ENCODE results near the gene FOXP1.

Gene FOXP1

GRCh38 chr3:71132995-71133730, 450.4 kb downstream of the FOXP1 start:
- FAIRE-seq, result no peak

GRCh38 chr3:71131375-71132314, 451.9 kb downstream of the FOXP1 start:
- FAIRE-seq, result no peak

- FAIRE-seq, result no peak
These were observed 452.8 kb downstream of the FOXP1 start for GRCh38 chr3:71130471-71131374.

DNA sequence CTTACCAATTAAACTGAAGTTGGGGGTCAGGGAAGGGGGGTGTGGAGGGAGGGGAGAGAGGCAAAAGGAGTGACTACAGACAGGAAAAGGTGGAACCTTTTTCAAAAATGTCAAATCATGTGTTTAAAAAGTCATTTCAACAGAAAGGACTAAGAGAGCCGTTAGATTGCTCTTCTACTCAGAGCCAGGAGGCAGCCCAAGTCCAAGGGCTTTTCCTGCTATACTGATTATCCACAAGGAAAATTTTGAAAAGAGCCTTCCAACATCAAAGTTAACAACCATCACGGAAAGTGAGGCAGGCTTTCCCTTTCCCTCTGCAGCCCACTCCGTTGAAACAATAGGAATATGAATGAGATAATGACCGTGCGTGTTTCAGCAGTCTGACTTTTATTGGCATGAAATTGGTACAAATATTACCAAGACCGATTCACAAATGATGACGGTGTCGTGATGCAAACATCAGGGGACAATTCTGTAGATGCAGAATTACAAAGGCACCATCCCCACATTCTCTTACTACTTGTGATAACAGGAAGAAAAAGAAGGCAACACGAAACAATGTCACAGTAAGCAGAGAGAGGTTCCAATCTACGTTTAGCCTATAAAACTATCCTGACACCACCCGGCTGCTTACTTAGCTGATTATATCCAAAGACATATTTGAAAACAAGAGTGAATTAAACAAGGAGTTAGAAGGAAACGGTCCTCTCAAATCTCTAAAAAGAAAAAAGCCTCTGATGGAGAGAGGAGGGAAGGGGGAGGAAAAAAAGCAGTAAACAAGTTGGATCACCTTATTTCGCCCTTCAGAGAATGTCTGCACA, 453.7 kb downstream of the FOXP1 start:
- FAIRE-seq, result no peak

GRCh38 chr3:71128961-71129360, 454.6 kb downstream of the FOXP1 start:
- no peak for FAIRE-seq

- FAIRE-seq, result no peak
These were observed 455.7 kb downstream of the FOXP1 start for GRCh38 chr3:71127844-71128243.

DNA sequence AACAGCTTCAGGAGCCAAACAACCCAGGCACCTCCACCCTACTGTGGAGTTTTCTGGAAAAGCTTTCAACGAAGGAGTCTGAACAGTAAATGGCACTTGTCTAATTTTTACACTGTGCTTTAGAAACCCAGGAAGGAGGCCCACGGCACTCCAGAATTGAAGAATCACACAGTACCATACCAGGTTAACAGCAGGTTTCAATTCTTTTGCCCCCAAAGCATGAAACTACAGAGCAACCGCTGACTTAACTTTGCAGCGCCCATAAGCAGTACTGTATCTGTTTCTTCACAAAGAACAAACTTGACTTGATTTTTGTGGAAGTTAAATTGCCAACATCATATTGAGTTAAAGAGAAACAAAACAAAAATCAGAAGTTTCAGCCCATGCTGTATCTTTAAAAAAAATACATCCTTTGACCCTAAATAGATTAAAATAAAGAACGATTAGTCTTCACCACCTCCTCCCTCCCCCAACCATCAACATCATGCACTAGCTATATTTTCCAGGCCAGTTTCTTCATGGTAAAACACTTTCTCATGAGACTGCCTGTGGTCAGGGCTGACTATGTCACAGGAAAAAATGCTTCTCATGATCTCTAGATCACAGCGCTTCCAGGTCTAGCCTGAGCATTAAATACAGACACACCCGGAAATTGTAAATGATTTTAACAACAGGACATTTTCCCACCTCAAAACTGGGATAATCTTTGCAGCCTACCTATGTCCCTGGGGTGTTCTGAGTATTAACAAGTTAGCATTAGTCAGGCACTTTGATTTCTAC, 456.3 kb downstream of the FOXP1 start:
- FAIRE-seq, result no peak

GRCh38 chr3:71125738-71126137, 457.8 kb downstream of the FOXP1 start:
- no peak for FAIRE-seq

GRCh38 chr3:71124048-71124447, 459.5 kb downstream of the FOXP1 start:
- no peak for FAIRE-seq

- FAIRE-seq, result no peak
These were observed 460.9 kb downstream of the FOXP1 start for GRCh38 chr3:71122641-71123040.

DNA sequence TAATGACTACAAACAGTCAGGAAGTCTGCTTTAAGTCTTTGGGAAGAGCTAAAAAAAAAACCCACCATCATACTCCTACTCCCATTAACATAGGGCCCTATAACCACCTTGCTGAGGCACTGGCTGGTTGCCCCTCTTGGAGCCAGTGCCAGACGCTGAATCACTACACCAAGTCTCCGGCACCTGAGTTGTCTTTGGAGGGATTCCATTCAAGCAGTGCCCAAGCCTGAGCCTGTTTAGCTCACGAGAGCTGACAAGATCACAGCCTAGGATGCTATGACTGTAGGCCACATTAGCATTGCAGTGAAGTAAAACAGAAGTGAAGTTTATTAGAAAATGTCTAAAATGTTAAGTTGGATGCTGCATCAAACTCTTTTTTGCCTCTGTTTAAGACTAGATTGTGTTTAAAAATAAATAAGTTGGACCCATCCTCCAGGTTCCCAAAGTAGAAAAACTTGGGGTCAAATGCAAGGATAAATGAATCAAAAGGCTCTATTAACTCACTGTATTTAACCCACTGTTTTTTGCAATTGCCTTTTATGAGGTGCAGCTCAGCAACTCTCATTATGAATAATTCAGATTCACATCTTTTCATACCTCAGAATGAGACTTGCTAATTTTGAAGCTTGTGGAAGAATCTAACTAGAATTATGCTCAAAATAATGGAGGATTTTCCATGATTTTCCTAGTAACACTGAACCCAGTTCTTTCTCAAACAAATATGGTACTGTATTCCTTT, 461.9 kb downstream of the FOXP1 start:
- FAIRE-seq, result no peak

GRCh38 chr3:71120012-71120411, 463.5 kb downstream of the FOXP1 start:
- no peak for FAIRE-seq

GRCh38 chr3:71119171-71119570, 464.4 kb downstream of the FOXP1 start:
- no peak for FAIRE-seq

DNA sequence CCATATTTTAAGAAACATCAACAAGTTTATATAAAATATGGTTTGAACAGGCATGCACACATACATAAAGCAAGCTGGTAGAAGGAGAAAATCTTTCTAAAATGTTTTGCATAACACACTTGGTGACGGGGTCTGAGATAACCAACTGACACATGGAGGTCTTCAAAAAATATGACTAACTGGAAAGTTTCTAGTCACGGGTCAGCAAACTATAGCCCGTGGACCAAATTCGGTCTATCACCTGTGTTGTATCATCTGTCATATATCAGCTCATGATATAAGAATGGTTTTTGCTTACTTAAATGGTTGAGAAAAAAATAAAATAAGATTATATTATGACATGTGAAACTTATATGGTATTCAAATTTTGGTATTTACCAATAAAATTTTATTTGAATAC, 465.1 kb downstream of the FOXP1 start:
- FAIRE-seq, result no peak

DNA sequence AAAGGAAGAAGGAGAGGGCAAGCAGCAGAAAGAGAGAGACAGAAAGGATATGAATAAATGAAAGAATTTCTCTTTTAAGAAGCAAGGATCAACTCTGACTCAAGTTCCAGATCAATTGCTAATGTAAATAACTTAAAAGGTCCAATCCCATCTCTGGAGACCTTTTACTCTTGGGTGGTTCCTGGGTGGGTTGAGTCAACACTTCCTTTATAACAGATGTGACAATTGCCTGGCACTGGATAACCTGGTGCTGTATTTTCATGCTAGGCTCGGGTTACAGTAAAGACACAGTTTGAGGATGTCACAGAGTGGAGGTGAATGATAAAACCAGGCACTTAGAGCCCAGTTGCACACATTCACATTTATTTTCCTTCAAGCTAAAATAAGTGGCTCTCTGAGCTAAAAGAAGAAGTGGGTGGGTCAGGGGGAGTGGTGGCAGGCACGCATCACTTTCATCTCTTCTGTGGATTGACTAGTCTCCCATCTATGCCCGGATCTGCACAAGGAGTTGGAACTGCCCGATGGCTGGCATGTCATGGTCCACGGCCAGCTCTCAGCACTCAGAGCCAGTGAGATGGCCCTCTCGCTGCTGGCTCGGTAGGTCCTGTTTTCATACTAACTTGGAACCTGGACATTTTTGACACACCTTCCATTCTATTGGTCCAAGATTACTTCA, 465.8 kb downstream of the FOXP1 start:
- no peak for FAIRE-seq

DNA sequence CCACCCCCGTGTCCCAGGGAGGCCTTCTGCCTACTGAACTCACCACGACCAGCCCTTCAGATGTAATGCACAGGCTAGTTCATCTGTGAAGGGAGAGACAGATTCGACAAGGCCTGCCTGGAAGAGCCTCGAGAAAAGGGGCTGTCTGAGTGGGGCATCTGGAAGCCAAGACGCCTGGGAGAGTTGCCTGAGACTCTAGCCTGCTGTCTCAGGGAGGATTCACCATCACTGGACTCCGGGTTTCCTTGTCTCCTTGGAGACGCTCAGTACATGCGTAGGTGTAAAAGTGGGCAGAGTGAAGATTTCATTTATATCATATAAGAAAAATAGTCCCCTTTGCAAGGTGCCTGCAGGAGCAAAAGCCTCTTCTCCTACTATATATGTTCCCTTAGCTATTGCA, 468.9 kb downstream of the FOXP1 start:
- no peak for FAIRE-seq

GRCh38 chr3:71112576-71112975, 471.0 kb downstream of the FOXP1 start:
- no peak for FAIRE-seq

- no peak for FAIRE-seq
These were observed 471.6 kb downstream of the FOXP1 start for GRCh38 chr3:71111784-71112440.

All from A204.1 (cell line).